Neuronal stem cell (in vitro differentiated cells): ENCODE results near the gene DNPEP.

Source experiments
- DNase-seq: peaks from one replicate; pipeline ENCODE4 v3.0.0-alpha.2; 2013; ENCODE audit warnings: low spot score
- H2AFZ ChIP-seq: one replicate; pipeline ENCODE4 v1.6.1; 2013; ENCODE audit warnings: mild to moderate bottlenecking, low read length, inconsistent platforms
- H2AK5ac ChIP-seq: 2 replicates; pipeline ENCODE4 v1.6.1; 2013; ENCODE audit warnings: low read depth, mild to moderate bottlenecking, inconsistent platforms, low read length, moderate library complexity, mixed read lengths
- H2BK120ac ChIP-seq: 2 replicates; pipeline ENCODE4 v1.6.1; 2013; ENCODE audit warnings: low read depth, mild to moderate bottlenecking, inconsistent platforms, low read length, moderate library complexity, mixed read lengths
- H2BK12ac ChIP-seq: one replicate; pipeline ENCODE4 v1.6.1; 2013; ENCODE audit warnings: low read length, inconsistent platforms
- H2BK15ac ChIP-seq: 2 replicates; pipeline ENCODE4 v1.6.1; 2013; ENCODE audit warnings: mild to moderate bottlenecking, low read length, inconsistent platforms, mixed read lengths
- H2BK5ac ChIP-seq: one replicate; pipeline ENCODE4 v1.6.1; 2013; ENCODE audit warnings: inconsistent platforms, mild to moderate bottlenecking, low read length, moderate library complexity
- H3K14ac ChIP-seq: one replicate; pipeline ENCODE4 v1.6.1; 2013; ENCODE audit warnings: low read length, inconsistent platforms
- H3K18ac ChIP-seq: 2 replicates; pipeline ENCODE4 v1.6.1; 2013; ENCODE audit warnings: low read length, inconsistent platforms
- H3K23ac ChIP-seq: 2 replicates; pipeline ENCODE4 v1.6.1; 2013; ENCODE audit warnings: low read depth, mild to moderate bottlenecking, mixed read lengths, low read length, inconsistent platforms; ENCODE audit not compliant: poor library complexity
- H3K27ac ChIP-seq: replicated peaks from 3 replicates; pipeline ENCODE4 v1.5.1; 2013; ENCODE audit warnings: low read length, inconsistent platforms
- H3K27me3 ChIP-seq, 3 experiments: 2 replicates each; pipeline ENCODE4 v1.6.1; 2013; ENCODE audit warnings: low read length in 3 of 3, mild to moderate bottlenecking in 2 of 3, inconsistent platforms in 1 of 3, low read depth in 1 of 3, mixed read lengths in 1 of 3, moderate library complexity in 1 of 3; ENCODE audit not compliant: control insufficient read depth in 3 of 3, insufficient read depth in 3 of 3
- H3K36me3 ChIP-seq, 2 donors: replicated peaks in 1 of 2; 2 replicates each; pipeline ENCODE4 v1.6.1; 2013; ENCODE audit warnings: low read length in 2 of 2; ENCODE audit not compliant: control insufficient read depth in 2 of 2, insufficient read depth in 2 of 2
- H3K4ac ChIP-seq: 2 replicates; pipeline ENCODE4 v1.6.1; 2013; ENCODE audit warnings: inconsistent platforms, mild to moderate bottlenecking, low read length, moderate library complexity
- H3K4me1 ChIP-seq, 2 donors: 1 replicate in 1 of 2; 2 replicates in 1 of 2; pipeline ENCODE4 v1.6.1; 2013; ENCODE audit warnings: low read length in 2 of 2, low read depth in 1 of 2; ENCODE audit not compliant: control insufficient read depth in 2 of 2, insufficient read depth in 1 of 2
- H3K4me2 ChIP-seq: one replicate; pipeline ENCODE4 v1.6.1; 2013; ENCODE audit warnings: mild to moderate bottlenecking, low read length, inconsistent platforms; ENCODE audit not compliant: insufficient read depth, poor library complexity, severe bottlenecking
- H3K4me3 ChIP-seq, 2 donors: 2 replicates each; pipeline ENCODE4 v1.5.1; 2013; ENCODE audit warnings: low read length in 2 of 2, mild to moderate bottlenecking in 2 of 2, inconsistent platforms in 1 of 2, moderate library complexity in 1 of 2
- H3K79me1 ChIP-seq: one replicate; pipeline ENCODE4 v1.6.1; 2013; ENCODE audit warnings: low read depth, mild to moderate bottlenecking, inconsistent platforms, low read length, moderate library complexity
- H3K9ac ChIP-seq: one replicate; pipeline ENCODE4 v1.6.1; 2013; ENCODE audit warnings: mild to moderate bottlenecking, low read depth, low read length, inconsistent platforms; ENCODE audit not compliant: poor library complexity
- H3K9me3 ChIP-seq, 2 donors: replicated peaks in 1 of 2; 2 replicates each; pipeline versions ENCODE3 to v1.6.1; 2013; ENCODE audit warnings: low read length in 2 of 2, mild to moderate bottlenecking in 2 of 2, inconsistent platforms in 1 of 2, low read depth in 1 of 2, mixed read lengths in 1 of 2, moderate library complexity in 1 of 2; ENCODE audit not compliant: control insufficient read depth in 2 of 2, insufficient read depth in 1 of 2
- H4K8ac ChIP-seq: one replicate; pipeline ENCODE4 v1.6.1; 2013; ENCODE audit warnings: low read depth, mild to moderate bottlenecking, inconsistent platforms, low read length, moderate library complexity
- H4K91ac ChIP-seq: one replicate; pipeline ENCODE4 v1.6.1; 2013; ENCODE audit warnings: low read length, low read depth, mild to moderate bottlenecking, inconsistent platforms; ENCODE audit not compliant: poor library complexity
- WGBS, 2 donors: extraction: QIAGEN DNeasy Blood & Tissue Kit; methylation state at CpG; one replicate each; pipeline ENCODE4 v1.1.7; 2013; ENCODE audit warnings: missing lambda C conversion rate in 2 of 2, mixed read lengths in 1 of 2; ENCODE audit not compliant: insufficient read length in 2 of 2, insufficient replicate concordance in 1 of 2; ENCODE audit errors: extremely low coverage in 2 of 2; 5-methylcytosine and 5-hydroxymethylcytosine counted together

DNPEP gene

GRCh38 chr2:219406861-219407230 lies 19.1 kb upstream of the DNPEP start:
- no peak overlapping the region for H3K4me2 ChIP-seq
- no peak for DNase-seq

GRCh38 chr2:219405958-219406860 lies 18.5 kb upstream of the DNPEP start:
- Histone ChIP-seq H2AFZ (no peak overlapping the region), H4K8ac (no peak overlapping the region), H3K4me2 (no peak overlapping the region), H2AK5ac (peak overlapping the region; percentile 76), H3K18ac (no peak overlapping the region), H3K27ac (no peak overlapping the region), H4K91ac (no peak overlapping the region), H3K14ac (no peak overlapping the region), H3K36me3 (no peaks in the 10 kb centered on the region), H3K4me1 (peaks cover 5 to 10% of the 10 kb centered on the region in 2 donors), H3K4me3 (no peak overlapping the region), H2BK15ac (no peak overlapping the region), H3K79me1 (peaks cover 2% of the 10 kb centered on the region), H3K23ac (peak overlapping the region; percentile 37), H3K9me3 (no peaks in the 10 kb centered on the region), H2BK12ac (no peak overlapping the region), H3K4ac (peak overlapping the region; percentile 55), H3K27me3 (peaks cover 0 to 49% (median 0%) of the 10 kb centered on the region in 3 experiments), H2BK5ac (no peak overlapping the region), H2BK120ac (no peak overlapping the region), H3K9ac (no peak overlapping the region)
- no CpG with 5 or more reads among the region's 7 CpGs for WGBS, 2 donors
- DNase-seq, result no peak

More at GRCh38 chr2:219406861-219407230, 19.1 kb upstream of the DNPEP start:
- Histone ChIP-seq H3K23ac (no peak overlapping the region), H3K79me1 (peaks cover 2% of the 10 kb centered on the region), H2AFZ (no peak overlapping the region), H3K4me1 (peaks cover 5 to 8% of the 10 kb centered on the region in 2 donors), H3K4me3 (no peak overlapping the region), H2BK12ac (no peak overlapping the region), H3K36me3 (no peaks in the 10 kb centered on the region), H3K14ac (no peak overlapping the region), H3K27me3 (peaks cover 0 to 49% (median 0%) of the 10 kb centered on the region in 3 experiments), H3K9ac (no peak overlapping the region), H2BK15ac (no peak overlapping the region), H2BK120ac (no peak overlapping the region), H3K18ac (no peak overlapping the region), H3K4ac (no peak overlapping the region), H4K8ac (no peak overlapping the region), H3K9me3 (no peaks in the 10 kb centered on the region), H2AK5ac (no peak overlapping the region), H2BK5ac (no peak overlapping the region), H4K91ac (no peak overlapping the region), H3K27ac (no peak overlapping the region)
- WGBS, 2 donors, result no CpG with 5 or more reads among the region's 3 CpGs

GRCh38 chr2:219405451-219405850 lies 17.7 kb upstream of the DNPEP start:
- Histone ChIP-seq H3K4me3 (no peak overlapping the region), H4K91ac (no peak overlapping the region), H3K14ac (no peak overlapping the region), H3K4me1 (peaks cover 5 to 10% of the 10 kb centered on the region in 2 donors), H3K27ac (no peak overlapping the region), H2BK5ac (no peak overlapping the region), H2BK15ac (no peak overlapping the region), H2AFZ (no peak overlapping the region), H2BK12ac (no peak overlapping the region), H3K27me3 (peaks cover 0 to 50% (median 0%) of the 10 kb centered on the region in 3 experiments), H3K79me1 (peaks cover 2% of the 10 kb centered on the region), H3K9me3 (no peaks in the 10 kb centered on the region), H3K4ac (peak overlapping the region; percentile 55), H4K8ac (no peak overlapping the region), H3K23ac (peak overlapping the region; percentile 37), H3K18ac (no peak overlapping the region), H3K9ac (no peak overlapping the region), H3K4me2 (no peak overlapping the region), H2BK120ac (no peak overlapping the region), H2AK5ac (peak overlapping the region; percentile 76), H3K36me3 (no peaks in the 10 kb centered on the region)
- WGBS, 2 donors, result no CpG with 5 or more reads among the region's 9 CpGs
- no peak for DNase-seq

- no peak overlapping the region for H2AFZ ChIP-seq
- no peak overlapping the region for H2BK5ac ChIP-seq
- no peak overlapping the region for H4K91ac ChIP-seq
- no peak overlapping the region for H3K4me2 ChIP-seq
- H3K9ac ChIP-seq, result no peak overlapping the region
- H3K27me3 ChIP-seq, result peaks cover 0 to 55% (median 0%) of the 10 kb centered on the region in 3 experiments
- WGBS, 2 donors, result no CpG with 5 or more reads among the region's 7 CpGs
- H3K4me3 ChIP-seq, result no peak overlapping the region
- peak overlapping the region; percentile 76 for H2AK5ac ChIP-seq
- H2BK15ac ChIP-seq, result peak overlapping the region; percentile 22
- peaks cover 2% of the 10 kb centered on the region for H3K79me1 ChIP-seq
- H3K27ac ChIP-seq, result no peak overlapping the region
- H3K23ac ChIP-seq, result no peak overlapping the region
- peaks cover 8 to 10% of the 10 kb centered on the region in 2 donors for H3K4me1 ChIP-seq
- H3K9me3 ChIP-seq, result no peaks in the 10 kb centered on the region
- no peaks in the 10 kb centered on the region for H3K36me3 ChIP-seq
- H4K8ac ChIP-seq, result no peak overlapping the region
- peak overlapping the region; percentile 31 for H3K18ac ChIP-seq
- H2BK120ac ChIP-seq, result no peak overlapping the region
- H2BK12ac ChIP-seq, result no peak overlapping the region
- no peak overlapping the region for H3K4ac ChIP-seq
- no peak for DNase-seq
- H3K14ac ChIP-seq, result no peak overlapping the region
Observed at GRCh38 chr2:219404954-219405353, 17.2 kb upstream of the DNPEP start.
